SJCRH30 (cell line): ENCODE measurements around the gene DENND1C. TPM values are rescaled to one million over a fixed set of nuclear protein-coding genes. Genes with fewer than 3 reads are reported as not detected.

Source experiments
- DNase-seq, 2 experiments: peaks; one replicate each; pipeline ENCODE4 v3.0.0-alpha.2; 2015 to 2020
- H3K27ac ChIP-seq: fragments of 250-450 bp; sonication (Bioruptor Pico); 2 replicates; pipeline ENCODE4 v1.5.1; 2020; ENCODE audit warnings: mild to moderate bottlenecking, moderate library complexity
- H3K27me3 ChIP-seq: fragments of 250-450 bp; sonication (Bioruptor Pico); 2 replicates; pipeline ENCODE4 v1.5.1; 2020; ENCODE audit warnings: mild to moderate bottlenecking, moderate library complexity
- H3K36me3 ChIP-seq: fragments of 250-450 bp; sonication (Bioruptor Pico); 2 replicates; pipeline ENCODE4 v1.5.1; 2020; ENCODE audit warnings: mild to moderate bottlenecking, moderate library complexity
- H3K4me1 ChIP-seq: fragments of 250-450 bp; sonication (Bioruptor Pico); 2 replicates; pipeline ENCODE4 v1.5.1; 2020; ENCODE audit warnings: mild to moderate bottlenecking, moderate library complexity
- H3K4me3 ChIP-seq: fragments of 250-450 bp; sonication (Bioruptor Pico); 2 replicates; pipeline ENCODE4 v1.5.1; 2020; ENCODE audit warnings: mild to moderate bottlenecking, moderate library complexity
- H3K9me3 ChIP-seq: fragments of 250-450 bp; sonication (Bioruptor Pico); replicated peaks from 2 replicates; pipeline ENCODE4 v1.5.1; 2020; ENCODE audit warnings: mild to moderate bottlenecking, moderate library complexity
- total RNA-seq: library from RNA; depleted of rRNA; stranded (reverse); fragments of >200 nt; shearing (Covaris generic); gene quantifications from 2 replicates; pipeline ENCODE4 v1.2.3, GENCODE V29; 2014

Gene DENND1C
- total RNA-seq, 1 experiment from 2014 or later: not detected

DNA sequence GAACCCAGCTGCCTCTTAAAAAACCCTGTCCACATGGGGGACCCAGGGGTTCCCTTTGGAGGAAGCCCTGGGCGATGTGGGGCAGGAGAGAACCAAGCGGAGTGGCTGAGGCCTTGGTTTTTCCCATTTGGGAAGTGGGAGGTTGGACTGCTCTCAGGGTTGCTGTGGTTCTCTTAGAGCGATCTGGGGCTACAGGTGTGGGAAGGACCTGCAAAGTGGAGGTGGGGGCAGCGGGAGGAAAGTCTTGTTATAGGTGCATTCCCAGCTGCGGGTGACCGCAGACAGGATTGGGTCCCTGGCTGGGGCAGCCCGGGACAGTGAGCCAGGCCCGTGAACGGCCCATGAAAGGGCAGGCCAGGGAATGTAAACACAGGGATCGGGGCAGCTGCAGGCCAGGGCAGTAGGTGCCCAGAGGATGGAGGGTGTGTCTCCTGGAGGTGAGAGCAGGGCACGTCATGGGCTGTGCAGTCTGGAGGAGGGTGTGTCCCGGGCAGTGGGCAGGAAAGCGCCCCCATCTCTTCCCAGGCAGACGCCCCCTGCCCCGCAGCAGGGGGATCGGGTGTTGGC is 22.8 kb downstream of the DENND1C start:
- Histone ChIP-seq H3K27me3 (no peaks in the 10 kb centered on the region), H3K9me3 (no peaks in the 10 kb centered on the region), H3K4me1 (no peaks in the 10 kb centered on the region), H3K36me3 (no peaks in the 10 kb centered on the region), H3K27ac (no peak overlapping the region), H3K4me3 (peak overlapping the region; percentile 56)
- DNase-seq: no peak

DNA sequence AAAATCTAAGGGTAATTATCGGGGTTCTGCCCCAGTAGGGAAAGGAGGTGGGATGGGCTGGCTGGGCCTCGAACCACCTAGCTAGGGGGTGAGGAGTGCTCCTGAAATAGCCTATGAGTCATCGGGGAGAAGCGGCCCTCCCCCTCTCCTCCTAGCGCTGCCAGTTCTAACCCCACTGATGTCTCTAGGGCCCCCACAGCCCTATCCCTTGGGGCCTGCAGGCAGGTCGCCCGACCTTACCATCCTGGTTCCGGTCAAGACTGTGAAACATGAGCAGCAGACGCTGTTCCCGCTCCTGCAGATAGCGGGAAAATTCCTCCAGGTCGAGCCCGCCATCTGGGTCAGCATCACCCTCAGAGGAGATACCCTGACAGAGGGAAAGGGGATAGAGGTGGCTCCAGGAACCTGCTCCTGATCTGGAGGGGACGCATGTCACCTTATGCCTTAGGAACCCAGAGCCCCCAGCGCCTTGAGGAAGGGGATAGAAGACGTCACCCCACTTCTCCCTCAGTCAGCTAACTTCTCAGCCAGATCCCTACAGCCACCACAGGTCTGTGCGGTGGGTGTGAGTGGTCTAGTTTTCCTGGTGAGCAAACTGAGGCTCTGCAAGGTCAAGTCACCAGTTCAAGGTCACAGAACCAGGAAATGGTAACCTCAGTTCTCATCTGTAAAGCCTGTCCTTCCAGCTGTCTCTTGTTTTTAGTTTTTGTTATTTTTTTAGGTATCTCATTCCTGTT is 23.5 kb downstream of the DENND1C start:
- no peak for DNase-seq

DNA sequence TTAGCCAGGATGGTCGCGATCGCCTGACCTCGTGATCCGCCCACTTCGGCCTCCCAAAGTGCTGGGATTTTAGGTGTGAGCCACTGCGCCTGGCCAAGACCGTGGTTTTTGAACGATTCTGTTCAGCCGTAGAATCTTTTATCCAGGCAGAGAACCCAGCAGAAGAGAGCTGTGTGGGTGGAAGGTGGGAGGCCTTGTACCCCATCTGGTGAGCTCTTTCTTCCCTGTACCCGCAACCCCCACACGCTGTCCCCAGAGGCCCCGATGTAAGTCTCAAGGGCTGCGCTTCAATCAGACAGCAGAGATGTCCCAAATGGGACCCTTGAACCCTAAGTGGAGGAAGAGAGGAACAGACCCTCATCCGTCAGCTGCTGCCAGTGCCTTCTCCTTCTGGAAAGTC is 25.7 kb downstream of the DENND1C start:
- H3K27me3 ChIP-seq: no peaks in the 10 kb centered on the region
- no peaks in the 10 kb centered on the region for H3K9me3 ChIP-seq
- no peaks in the 10 kb centered on the region for H3K36me3 ChIP-seq
- no peak overlapping the region for H3K27ac ChIP-seq
- DNase-seq: no peak
- H3K4me1 ChIP-seq: no peaks in the 10 kb centered on the region
- no peak overlapping the region for H3K4me3 ChIP-seq

More for the DNA sequence above, 23.5 kb downstream of the DENND1C start:
- Histone ChIP-seq H3K27ac (no peak overlapping the region), H3K4me3 (no peak overlapping the region), H3K36me3 (no peaks in the 10 kb centered on the region), H3K27me3 (no peaks in the 10 kb centered on the region), H3K9me3 (no peaks in the 10 kb centered on the region), H3K4me1 (no peaks in the 10 kb centered on the region)

DNA sequence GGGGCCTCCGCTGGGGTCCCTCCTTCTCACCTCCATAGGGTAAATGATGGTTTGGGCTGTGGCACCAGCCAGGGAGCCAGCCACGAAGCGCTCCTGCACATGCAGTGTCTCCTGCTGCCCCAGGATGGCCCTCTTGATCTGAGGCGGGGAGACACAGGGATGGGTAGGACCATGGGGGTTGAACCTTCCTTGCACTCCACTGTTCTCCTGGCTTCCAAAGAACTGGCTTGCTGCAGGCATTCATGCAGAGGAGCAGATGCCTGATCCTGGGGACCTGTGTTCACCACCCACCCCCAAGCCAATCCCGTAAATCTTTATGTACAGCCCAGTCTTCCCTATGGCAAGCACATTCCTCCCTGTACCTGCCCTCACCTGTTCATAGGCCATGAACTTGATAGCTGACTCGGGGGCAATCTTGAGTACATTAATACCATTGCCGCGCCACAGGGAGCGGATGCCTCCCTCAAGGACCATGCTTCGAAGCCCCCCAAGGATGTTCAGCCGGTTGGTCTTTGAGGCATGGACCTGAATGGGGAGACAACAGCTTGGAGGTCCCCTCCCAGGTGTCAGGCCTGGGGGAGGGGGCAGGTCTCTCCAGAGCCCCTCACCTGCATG is 27.5 kb downstream of the DENND1C start:
- no peaks in the 10 kb centered on the region for H3K4me1 ChIP-seq
- no peak overlapping the region for H3K4me3 ChIP-seq
- H3K36me3 ChIP-seq: no peaks in the 10 kb centered on the region
- H3K27ac ChIP-seq: no peak overlapping the region
- no peak for DNase-seq
- no peaks in the 10 kb centered on the region for H3K27me3 ChIP-seq
- no peaks in the 10 kb centered on the region for H3K9me3 ChIP-seq

DNA sequence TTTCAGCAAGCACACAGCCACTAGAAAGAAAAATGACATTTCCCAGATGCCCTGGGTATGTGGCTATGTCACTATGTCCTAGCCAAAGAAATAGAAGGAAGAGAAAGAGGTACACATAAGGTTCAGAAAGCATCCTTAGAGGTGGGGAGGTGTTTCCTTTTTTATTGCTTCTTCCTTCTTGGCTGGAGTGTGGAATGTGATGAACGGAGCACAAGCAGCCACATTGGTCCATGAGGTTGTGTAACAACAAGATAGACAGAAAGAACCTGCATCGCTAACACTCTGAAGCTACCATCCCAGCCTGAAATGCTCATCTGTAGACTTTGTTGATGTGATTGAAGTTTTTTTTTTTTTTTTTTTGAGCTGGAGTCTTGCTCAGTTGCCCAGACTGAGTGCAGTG is 28.7 kb downstream of the DENND1C start:
- Histone ChIP-seq H3K36me3 (no peaks in the 10 kb centered on the region), H3K4me1 (no peaks in the 10 kb centered on the region), H3K9me3 (no peaks in the 10 kb centered on the region), H3K4me3 (no peak overlapping the region), H3K27ac (no peak overlapping the region), H3K27me3 (no peaks in the 10 kb centered on the region)
- no peak for DNase-seq

DNA sequence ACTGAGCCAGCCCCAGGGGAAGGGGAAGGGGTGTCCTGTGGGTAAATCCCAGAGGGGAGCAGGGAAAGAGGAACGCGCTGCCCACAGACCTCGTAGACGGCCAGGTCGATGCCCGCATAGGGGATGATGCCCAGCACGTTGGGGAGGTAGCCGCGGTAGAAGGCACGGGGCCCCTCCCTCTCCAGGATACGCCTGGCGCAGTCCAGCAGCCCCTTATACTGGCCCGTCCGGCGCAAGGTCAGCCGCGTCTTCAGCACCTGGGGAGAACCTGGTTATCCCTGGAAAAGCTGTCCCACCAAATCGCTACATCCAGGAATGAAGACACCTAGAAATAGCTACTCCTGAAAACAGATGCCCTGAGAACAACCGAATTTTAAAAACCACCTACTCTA is 29.4 kb downstream of the DENND1C start:
- H3K9me3 ChIP-seq: no peaks in the 10 kb centered on the region
- no peaks in the 10 kb centered on the region for H3K36me3 ChIP-seq
- H3K4me3 ChIP-seq: no peak overlapping the region
- no peaks in the 10 kb centered on the region for H3K27me3 ChIP-seq
- DNase-seq: no peak
- H3K27ac ChIP-seq: no peak overlapping the region
- H3K4me1 ChIP-seq: no peaks in the 10 kb centered on the region

DNA sequence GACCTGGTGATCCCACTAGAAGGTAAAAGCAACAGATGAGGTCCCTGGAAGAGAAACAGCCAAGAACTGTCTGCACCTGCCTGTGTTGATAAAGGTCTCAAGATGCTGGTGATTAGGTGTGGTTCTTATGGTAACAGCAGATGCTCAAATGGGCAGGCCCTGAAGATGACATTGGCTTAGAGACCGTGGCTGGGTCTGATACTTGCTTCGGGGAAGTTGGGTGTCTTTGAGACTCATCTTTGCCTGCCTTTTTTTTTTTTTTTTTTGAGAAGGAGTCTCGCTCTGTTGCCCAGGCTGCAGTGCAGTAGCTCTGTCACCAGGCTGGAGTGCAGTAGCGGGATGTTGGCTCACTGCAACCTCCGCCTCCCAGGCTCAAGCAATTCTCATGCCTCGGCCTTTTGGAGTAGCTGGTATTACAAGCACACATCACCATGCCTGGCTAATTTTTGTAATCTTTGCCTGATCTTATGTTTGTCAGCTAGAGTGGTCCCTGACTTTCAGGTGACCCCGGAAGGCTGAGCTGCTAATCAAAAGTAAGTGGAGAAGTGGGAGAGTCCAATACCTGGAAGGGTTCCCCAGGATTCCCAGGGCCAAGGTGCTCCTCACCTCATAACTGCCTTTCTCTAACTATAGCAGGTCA is 29.9 kb downstream of the DENND1C start:
- no peak overlapping the region for H3K4me3 ChIP-seq
- H3K9me3 ChIP-seq: no peaks in the 10 kb centered on the region
- H3K4me1 ChIP-seq: no peaks in the 10 kb centered on the region
- DNase-seq: no peak
- H3K27ac ChIP-seq: no peak overlapping the region
- H3K27me3 ChIP-seq: no peaks in the 10 kb centered on the region
- H3K36me3 ChIP-seq: no peaks in the 10 kb centered on the region

DNA sequence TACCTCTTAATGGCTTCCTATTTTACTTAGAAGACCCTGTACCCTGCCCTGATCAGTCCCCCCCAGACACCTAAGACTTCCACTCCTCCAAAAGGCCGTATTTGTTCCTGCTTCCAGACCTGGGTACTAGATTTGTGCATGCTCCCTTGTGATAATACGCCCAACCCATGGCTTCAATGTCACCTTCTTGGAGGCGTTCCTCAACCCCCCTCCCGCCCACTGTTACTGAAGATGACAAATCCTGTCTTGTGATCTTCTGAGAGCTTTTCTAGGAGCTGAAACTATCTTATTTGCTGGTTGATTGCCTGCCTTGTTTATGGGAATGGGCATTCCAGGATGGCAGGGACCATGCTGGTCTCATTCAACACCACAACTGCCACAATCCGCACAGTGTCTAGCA is 31.4 kb downstream of the DENND1C start:
- no peaks in the 10 kb centered on the region for H3K9me3 ChIP-seq

DNA sequence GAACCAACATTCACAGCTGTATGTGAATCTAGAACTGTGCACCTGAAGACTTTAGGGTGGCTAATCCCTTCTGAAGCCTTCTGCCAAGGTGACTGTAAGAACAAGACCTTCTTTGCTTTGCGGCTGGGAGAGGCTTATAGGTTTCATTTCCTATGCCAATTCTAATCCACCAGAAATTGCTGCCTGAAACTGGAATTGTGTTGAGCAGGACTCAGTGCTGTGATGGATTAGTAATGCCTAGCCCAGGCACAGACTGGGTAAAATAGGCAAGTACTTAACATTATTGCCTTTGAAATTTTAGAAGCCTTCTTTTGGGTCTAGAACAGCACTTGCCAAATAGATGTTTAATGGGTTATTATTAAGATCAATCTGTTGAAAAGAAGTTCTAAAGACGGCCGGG is 33.5 kb downstream of the DENND1C start:
- DNase-seq: no peak
- no peak overlapping the region for H3K4me3 ChIP-seq
- H3K36me3 ChIP-seq: no peaks in the 10 kb centered on the region
- H3K27ac ChIP-seq: no peak overlapping the region
- no peaks in the 10 kb centered on the region for H3K9me3 ChIP-seq
- H3K4me1 ChIP-seq: no peaks in the 10 kb centered on the region
- no peaks in the 10 kb centered on the region for H3K27me3 ChIP-seq

More for the DNA sequence above, 31.4 kb downstream of the DENND1C start:
- Histone ChIP-seq H3K27me3 (no peaks in the 10 kb centered on the region), H3K4me1 (no peaks in the 10 kb centered on the region), H3K27ac (no peak overlapping the region), H3K4me3 (no peak overlapping the region), H3K36me3 (no peaks in the 10 kb centered on the region)
- DNase-seq: no peak

DNA sequence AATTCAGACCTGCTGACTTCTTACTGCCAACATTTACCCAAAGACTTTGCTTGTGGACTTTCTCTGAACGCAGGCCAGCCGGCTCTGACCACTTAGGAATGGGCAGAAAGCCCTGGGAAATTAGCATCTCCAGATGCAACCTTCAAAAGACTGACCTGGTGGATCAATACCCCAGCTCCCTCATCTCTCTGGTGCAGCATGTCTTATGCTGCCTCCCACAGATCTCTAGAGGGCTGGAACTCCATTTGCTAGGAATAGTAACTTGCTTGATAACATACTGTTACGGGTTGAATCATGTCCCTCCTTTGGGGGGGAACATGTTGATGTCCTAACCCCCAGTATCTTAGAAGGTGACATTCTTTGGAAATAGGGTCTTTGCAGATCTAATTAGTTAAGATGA is 35.1 kb downstream of the DENND1C start:
- no peaks in the 10 kb centered on the region for H3K4me1 ChIP-seq
- no peaks in the 10 kb centered on the region for H3K27me3 ChIP-seq
- H3K36me3 ChIP-seq: no peaks in the 10 kb centered on the region
- H3K9me3 ChIP-seq: no peaks in the 10 kb centered on the region
- H3K27ac ChIP-seq: no peak overlapping the region
- H3K4me3 ChIP-seq: no peak overlapping the region
- DNase-seq: no peak

DNA sequence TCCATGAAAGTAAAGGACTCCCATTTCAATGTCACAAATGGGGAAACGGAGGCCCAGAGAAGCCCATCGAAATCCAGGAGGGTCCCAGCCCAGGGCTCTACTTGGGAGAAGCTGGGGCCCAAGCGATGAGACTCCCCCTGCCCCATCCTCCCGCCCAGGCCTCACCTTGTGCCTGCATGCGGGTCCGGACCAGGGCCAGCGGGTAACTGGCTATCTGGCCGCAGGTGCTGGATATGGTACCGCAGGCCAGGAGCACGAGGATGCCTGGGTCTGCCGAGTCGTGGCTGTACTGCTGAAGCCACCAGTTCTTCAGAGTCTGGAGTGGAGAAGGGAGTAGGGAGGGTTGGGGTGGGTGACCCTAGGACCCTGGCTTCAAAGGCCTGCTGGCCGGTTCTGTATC is 37.6 kb downstream of the DENND1C start:
- Histone ChIP-seq H3K27ac (no peak overlapping the region), H3K4me3 (no peak overlapping the region), H3K4me1 (no peaks in the 10 kb centered on the region), H3K27me3 (no peaks in the 10 kb centered on the region), H3K9me3 (no peaks in the 10 kb centered on the region), H3K36me3 (no peaks in the 10 kb centered on the region)
- DNase-seq: no peak

DNA sequence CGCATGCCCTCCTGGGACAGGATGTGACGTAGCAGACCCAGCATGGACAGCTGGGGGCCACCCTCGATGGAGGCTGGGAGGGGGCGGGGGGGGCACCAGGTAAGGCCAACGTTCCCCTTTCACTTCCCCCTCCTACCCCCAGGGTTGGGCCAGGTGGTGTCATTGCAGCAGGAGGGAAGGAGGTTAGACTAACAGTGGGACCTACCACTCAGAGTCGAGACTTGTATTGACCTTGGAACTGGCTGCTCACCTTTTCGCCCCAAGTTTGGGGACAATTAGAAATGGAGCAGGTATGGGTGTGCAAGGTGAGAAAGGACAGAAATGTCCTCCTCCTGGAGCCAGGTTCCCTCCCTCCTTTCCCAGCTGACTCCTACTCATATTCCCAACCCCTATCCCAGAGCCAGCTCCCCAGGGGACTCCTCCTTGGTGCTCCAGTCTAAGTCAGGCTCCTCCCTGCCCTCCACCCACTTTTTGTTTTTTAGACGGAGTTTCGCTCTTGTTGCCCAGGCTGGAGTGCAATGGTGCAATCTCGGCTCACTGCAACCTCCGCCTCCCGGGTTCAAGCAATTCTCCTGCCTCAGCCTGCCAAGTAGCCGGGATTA is 39.4 kb downstream of the DENND1C start:
- no peaks in the 10 kb centered on the region for H3K4me1 ChIP-seq
- H3K4me3 ChIP-seq: no peak overlapping the region
- no peak overlapping the region for H3K27ac ChIP-seq
- no peaks in the 10 kb centered on the region for H3K9me3 ChIP-seq
- no peak for DNase-seq
- no peaks in the 10 kb centered on the region for H3K27me3 ChIP-seq
- no peaks in the 10 kb centered on the region for H3K36me3 ChIP-seq

DNA sequence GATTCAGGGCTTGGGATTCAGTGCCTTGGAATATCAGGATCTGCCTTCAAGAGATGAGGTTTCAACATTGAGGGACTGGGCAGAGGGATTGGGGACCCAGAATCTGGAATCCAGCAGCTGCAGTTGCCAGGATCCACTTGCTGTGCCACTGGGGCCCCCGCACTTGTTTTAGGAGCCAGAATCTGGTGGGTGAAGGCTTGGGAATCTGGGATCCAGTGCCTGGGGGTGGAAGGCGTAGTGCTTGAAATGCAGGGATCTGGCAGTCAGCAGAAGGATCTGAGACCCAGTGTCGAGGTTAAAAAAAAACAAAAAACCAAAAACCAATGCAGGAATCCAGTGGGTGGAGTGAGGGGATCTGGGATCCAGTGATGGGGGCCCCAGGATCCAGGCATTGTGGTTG is 40.7 kb downstream of the DENND1C start:
- Histone ChIP-seq H3K36me3 (no peaks in the 10 kb centered on the region), H3K9me3 (no peaks in the 10 kb centered on the region), H3K4me1 (no peaks in the 10 kb centered on the region), H3K27me3 (no peaks in the 10 kb centered on the region), H3K27ac (no peak overlapping the region), H3K4me3 (no peak overlapping the region)
- DNase-seq: no peak

DNA sequence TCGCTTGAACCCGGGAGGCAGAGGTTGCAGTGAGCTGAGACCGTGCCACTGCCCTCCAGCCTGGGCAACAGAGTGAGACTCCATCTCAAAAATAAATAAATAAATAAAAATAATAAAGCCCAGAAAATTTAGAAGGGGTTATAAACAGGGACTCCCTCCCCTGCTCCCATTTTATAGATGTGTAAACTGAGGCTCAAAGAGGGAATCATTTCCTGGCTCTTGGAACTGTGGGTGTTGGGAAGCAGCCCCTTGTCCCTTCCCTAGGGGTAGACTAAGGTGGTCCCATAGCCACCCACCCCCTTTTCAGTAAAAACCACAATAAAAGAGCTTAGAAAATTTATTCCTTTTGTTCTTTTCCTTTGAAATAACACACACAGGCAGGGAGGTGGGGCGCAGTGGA is 41.8 kb downstream of the DENND1C start:
- no peak overlapping the region for H3K4me3 ChIP-seq
- no peaks in the 10 kb centered on the region for H3K4me1 ChIP-seq
- DNase-seq: no peak
- H3K27me3 ChIP-seq: no peaks in the 10 kb centered on the region
- H3K9me3 ChIP-seq: no peaks in the 10 kb centered on the region
- no peaks in the 10 kb centered on the region for H3K36me3 ChIP-seq
- no peak overlapping the region for H3K27ac ChIP-seq

DNA sequence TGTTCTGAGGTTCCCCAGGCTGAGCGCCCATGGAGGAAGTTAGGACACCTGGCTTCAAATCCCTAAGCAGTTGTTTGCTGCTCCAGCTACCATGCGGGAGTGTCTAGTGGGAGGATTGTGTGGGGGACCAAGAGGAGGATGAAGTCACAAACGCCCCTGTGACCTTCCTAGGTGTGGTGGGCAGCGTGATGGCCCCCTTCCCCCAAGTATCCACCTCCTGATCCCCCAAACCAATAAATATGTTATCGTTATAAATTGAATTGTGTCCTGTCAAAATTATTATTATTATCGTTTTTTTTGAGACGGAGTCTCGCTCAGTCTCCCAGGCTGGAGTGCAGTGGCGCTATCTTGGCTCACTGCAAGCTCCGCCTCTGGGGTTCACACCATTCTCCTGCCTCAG is 47.9 kb downstream of the DENND1C start, which contains the start of gene SLC25A41:
TSS of gene SLC25A41 (minus strand) at position 101 of the 400 bp plus-strand sequence. CDS start at position 31, 70 bp downstream.
- H3K27me3 ChIP-seq: no peaks in the 10 kb centered on the region
- no peaks in the 10 kb centered on the region for H3K9me3 ChIP-seq
- no peaks in the 10 kb centered on the region for H3K4me1 ChIP-seq
- H3K36me3 ChIP-seq: no peaks in the 10 kb centered on the region
- no peak for DNase-seq
- no peak within 1 kb of the TSS for H3K27ac ChIP-seq
- H3K4me3 ChIP-seq: no peak within 1 kb of the TSS
